Pons (tissue), 1 donor: ENCODE measurements around the gene ZNF223.

ENCODE experiments used
- DNase-seq: peaks from one replicate; pipeline ENCODE4 v3.0.0-alpha.2; 2016; ENCODE audit warnings: low spot score

The ZNF223 gene

DNA sequence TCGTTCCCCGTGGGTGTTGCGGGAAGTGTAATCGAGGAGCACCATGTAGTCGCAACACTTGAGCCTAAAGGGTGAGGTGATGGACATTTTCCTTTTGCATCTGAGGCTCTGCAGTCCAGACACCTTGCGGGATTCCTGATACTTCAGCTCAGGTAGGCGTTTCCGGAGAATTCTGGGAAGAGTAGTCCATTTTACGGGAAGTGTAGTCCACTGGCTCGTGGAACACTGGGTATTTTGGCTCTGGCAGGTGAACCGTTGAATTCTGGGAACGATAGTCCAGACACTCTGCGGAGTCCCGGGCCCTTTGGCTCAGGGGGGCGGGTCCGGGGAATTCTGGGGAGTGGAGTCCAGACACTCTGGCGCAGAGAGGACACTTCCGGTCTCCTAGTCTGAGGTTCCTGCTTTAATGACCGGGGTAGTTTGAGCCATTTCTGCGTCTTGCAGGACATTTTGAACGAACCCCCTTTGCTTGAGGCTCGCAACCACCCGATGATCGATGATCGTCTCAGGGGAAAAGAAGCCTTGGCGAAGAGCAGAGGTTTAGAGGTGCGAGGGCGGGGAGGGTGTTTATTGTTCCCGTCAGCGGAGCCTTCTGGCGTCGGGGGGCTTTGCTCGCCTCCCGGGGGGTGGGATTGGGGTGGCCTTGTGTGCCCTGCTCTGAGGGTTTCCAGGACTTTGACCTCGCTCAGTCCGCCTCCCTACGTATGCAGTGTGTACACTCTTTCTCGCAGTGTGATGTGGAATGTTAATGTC lies at the start of gene ZNF223:
Gene ZNF223, plus strand, starts transcription at position 387 of the 753 bp plus-strand sequence. CDS start 3,141 bp downstream, outside the sequence.
- DNase-seq = peak; percentile 98

- no peak for DNase-seq
Observed at GRCh38 chr19:44002212-44002565, 49.6 kb upstream of the ZNF223 start.

- peak; percentile 98 for DNase-seq
Observed at GRCh38 chr19:44002566-44003460, 49.0 kb upstream of the ZNF223 start, which contains the start of gene ZNF230. Gene ZNF230 (plus strand): TSS chr19:44002957. CDS start chr19:44007079, 4,122 bp downstream.

- DNase-seq = no peak
Observed at GRCh38 chr19:44003461-44004009, 48.3 kb upstream of the ZNF223 start.

GRCh38 chr19:44005973-44006372 lies 45.9 kb upstream of the ZNF223 start:
- DNase-seq = no peak

DNA sequence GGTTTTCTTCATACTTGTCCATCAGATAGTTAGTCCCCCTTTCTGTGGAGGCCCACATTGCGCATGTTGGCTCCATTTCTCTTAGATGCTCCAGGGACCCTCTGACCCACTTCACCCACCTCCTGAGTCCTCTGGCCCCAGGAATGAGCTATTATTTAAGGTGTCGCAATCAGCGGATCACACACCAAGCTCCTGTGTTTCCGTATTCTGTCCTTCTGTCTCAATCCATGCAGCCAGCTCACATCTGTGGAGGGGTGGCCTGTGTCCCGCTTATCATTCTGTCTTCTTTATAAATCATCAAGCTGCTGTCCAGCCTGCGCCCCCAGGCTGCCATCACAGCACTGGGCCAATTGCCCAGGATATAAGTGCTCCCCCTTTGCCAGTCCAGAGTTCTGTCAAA lies 44.4 kb upstream of the ZNF223 start:
- no peak for DNase-seq

- no peak for DNase-seq
Observed at GRCh38 chr19:44010468-44010867, 41.4 kb upstream of the ZNF223 start.

DNA sequence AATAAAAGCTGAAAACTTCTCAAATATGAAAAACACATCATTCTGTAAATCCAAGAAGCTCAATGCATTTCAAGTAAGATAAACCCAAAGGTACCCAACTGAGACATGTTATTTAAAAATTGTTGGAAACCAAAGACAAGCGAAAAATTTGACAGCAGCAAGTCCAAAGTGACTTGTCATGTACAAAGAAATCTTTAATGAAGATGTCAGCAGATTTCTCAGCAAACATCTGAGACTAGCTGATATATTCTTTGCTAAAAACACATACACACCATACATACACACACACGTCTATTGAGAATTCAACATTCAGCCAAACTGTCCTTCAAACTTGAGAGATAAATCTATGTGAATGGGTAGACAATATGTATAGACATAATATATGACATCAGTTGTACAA lies 32.3 kb upstream of the ZNF223 start:
- no peak for DNase-seq

DNA sequence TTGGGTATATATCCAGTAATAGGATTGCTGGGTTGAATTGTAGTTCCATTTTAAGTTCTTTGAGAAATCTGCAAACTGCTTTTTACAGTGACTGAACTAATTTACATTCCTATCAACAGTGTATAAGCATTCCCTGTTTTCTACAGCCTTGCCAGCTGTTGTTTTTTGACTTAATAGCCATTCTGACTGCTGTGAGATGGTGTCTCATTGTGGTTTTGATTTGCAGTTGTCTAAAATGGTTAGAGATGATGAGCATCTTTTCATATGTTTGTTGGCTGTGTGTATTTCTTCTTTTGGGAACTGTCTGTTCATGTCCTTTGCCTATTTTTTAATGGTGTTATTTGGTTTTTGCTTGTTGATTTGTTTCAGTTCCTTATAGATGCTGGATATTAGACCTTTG lies 30.6 kb upstream of the ZNF223 start:
- DNase-seq = no peak

- DNase-seq = no peak
Observed at GRCh38 chr19:44024900-44025216, 27.0 kb upstream of the ZNF223 start.

- DNase-seq = peak; percentile 87
Observed at GRCh38 chr19:44025217-44025936, 26.5 kb upstream of the ZNF223 start, which contains the start of gene ZNF222. Gene ZNF222 (plus strand): TSS chr19:44025379. CDS start chr19:44025437, 58 bp downstream.

DNA sequence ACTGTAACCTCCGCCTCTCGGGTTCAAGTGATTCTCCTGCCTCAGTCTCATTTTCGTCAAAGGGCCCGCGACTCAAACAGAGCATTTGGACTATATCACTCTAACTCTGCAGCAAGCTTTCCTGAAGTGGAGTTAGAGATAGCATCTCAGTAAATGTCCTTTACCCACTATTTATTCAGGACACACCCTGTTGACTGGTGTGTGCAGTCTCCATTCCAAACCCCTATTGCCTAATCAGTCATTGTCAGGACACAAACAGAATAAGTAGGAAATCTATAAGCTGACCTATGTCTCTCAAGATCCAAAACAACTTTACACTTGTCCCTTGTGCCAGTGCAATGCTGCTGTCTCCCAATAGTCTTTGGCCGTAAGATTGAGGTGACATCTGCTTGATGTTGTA lies 25.2 kb upstream of the ZNF223 start:
- no peak for DNase-seq

GRCh38 chr19:44032001-44032610 lies 19.7 kb upstream of the ZNF223 start:
- DNase-seq = no peak

- DNase-seq = no peak
Observed at GRCh38 chr19:44042147-44042546, 9.7 kb upstream of the ZNF223 start.

- DNase-seq = peak; percentile 2
Observed at GRCh38 chr19:44050740-44051649, 841 bp upstream of the ZNF223 start.

GRCh38 chr19:44055870-44056269 lies 4.0 kb downstream of the ZNF223 start:
- no peak for DNase-seq

DNA sequence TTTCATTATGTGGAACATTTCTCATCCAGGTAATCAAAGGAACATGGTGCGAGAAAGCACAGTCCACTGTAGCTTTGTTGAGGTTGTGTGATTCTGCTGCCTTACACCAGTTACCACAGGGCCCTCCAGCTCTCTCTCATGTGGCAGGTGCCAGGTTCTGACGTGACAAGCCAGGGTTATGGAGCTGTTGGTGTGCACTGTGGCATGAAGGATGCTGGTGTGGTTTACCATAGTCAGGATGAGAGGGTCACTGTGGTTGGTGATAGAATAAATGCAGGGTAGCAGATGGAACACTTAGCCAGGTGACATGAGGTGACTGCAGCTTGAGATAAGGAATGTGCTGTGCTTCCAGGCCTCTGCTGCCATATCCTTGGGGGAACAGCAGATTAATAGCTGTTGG lies 7.4 kb downstream of the ZNF223 start:
- DNase-seq = no peak

DNA sequence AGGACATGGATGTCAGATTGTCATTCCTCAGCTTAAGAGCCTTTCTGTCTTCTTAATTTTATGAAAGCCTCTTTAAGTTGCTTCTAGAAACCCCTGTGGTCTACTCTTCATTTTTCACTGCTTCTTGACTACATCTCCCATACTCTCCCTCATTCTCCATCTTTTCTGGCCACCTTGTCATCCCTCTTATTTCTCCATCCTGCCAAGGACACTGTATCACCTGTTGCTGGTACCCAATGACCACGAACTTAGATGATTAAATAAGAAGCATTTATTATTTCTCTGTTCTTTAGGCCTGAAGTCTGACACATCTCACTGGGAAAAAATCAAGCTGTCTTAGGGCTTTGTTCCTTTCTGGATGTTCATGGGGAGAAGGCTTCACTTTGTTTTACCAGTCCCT lies 9.2 kb downstream of the ZNF223 start:
- no peak for DNase-seq

DNA sequence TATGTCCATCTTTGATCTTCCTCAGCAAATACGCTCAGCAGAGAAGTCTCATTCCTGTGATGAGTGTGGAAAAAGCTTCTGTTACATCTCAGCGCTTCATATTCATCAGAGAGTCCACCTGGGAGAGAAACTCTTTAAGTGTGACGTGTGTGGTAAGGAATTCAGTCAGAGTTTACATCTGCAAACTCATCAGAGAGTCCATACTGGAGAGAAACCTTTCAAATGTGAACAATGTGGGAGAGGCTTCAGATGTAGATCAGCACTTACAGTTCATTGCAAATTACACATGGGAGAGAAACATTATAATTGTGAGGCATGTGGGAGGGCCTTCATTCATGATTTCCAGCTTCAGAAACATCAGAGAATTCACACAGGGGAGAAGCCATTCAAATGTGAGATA lies 14.5 kb downstream of the ZNF223 start:
- no peak for DNase-seq

GRCh38 chr19:44069415-44069814 lies 17.6 kb downstream of the ZNF223 start:
- no peak for DNase-seq
